HEK293T (cell line): ENCODE measurements around the gene FTO.

Experiments
- ARNT ChIP-seq: fragments of 450-650 bp; IDR thresholded peaks from 2 replicates; pipeline ENCODE4 v1.6.1; 2017; ENCODE audit warnings: mild to moderate bottlenecking
- L3MBTL2 ChIP-seq: fragments of 450-650 bp; conservative IDR thresholded peaks from 2 replicates; pipeline ENCODE4 v1.6.1; 2016; ENCODE audit warnings: mild to moderate bottlenecking
- SP1 ChIP-seq: fragments of 450-650 bp; IDR thresholded peaks from 2 replicates; pipeline ENCODE4 v1.6.1; 2017

DNA sequence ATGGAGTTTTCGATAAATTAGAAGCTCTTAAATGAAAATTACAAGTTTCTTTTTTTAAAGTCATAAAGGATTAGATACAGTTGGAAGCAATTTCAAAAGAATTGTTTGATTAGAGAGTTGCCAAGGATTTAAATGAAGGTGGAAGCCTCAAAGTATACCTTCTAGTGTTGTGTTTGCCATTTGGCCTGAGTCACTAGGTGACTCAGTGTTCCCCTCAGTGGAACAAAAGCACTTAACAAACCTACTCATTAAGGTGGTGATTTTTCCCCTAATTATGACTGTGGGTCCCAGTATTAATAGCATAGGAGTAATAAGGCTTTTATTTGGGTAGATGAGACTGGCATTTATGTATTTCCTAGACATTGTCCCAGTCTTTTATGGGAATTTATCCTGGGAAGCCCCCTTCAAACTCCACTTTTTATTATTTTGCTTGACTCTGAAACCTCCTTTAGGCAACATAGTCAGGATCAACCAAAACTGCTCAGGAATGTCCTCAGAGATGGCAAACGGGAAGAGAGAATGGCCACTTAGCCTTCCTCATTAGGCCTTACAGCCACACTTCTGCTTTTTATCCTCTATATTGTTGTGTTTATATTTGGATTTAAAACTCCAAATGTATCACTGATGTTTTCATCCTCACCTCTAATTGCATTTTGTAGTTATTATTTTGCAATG is 161.0 kb downstream of the FTO start:
- TF ChIP-seq L3MBTL2 (no peak), SP1 (no peak), ARNT (no peak)
